Activated T-helper 17 cell treated with anti-CD3 and anti-CD28 coated beads, Interleukin-2, amount 50 U/mL, for 72 hours (primary cell): Measurements from ENCODE around the gene PERM1. TPM values are rescaled to one million over a fixed set of nuclear protein-coding genes. Genes with fewer than 3 reads are reported as not detected.
A peak's percentile ranks its signal among the peaks of the same experiment; 100 is the strongest.
"Not testable (repeated sequence)": the region's sequence is repeated elsewhere in the genome, so short reads cannot be mapped to it uniquely, and the experiment has no call there.

Experiments
- ATAC-seq: fragments of 150-1000 bp; cut with Tn5 transposase; replicated peaks from 2 replicates; pipeline ENCODE4 v1.10.0; 2021; ENCODE audit warnings: mild to moderate bottlenecking, moderate library complexity
- H3K27ac Mint-ChIP-seq: one replicate; pipeline ENCODE4 v1.8.0; 2022; ENCODE audit warnings: mixed read lengths
- H3K27me3 Mint-ChIP-seq: one replicate; pipeline ENCODE4 v1.8.0; 2022; ENCODE audit warnings: mixed read lengths
- H3K36me3 Mint-ChIP-seq: one replicate; pipeline ENCODE4 v1.8.0; 2022; ENCODE audit warnings: low read depth, mild to moderate bottlenecking, mixed read lengths
- H3K4me1 Mint-ChIP-seq: one replicate; pipeline ENCODE4 v1.8.0; 2022; ENCODE audit warnings: mixed read lengths
- H3K4me3 Mint-ChIP-seq: one replicate; pipeline ENCODE4 v1.8.0; 2022; ENCODE audit warnings: mild to moderate bottlenecking, mixed read lengths
- H3K9me3 Mint-ChIP-seq: one replicate; pipeline ENCODE4 v1.8.0; 2022; ENCODE audit warnings: mixed read lengths
- total RNA-seq, 2 donors: library from RNA; stranded (reverse); gene quantifications; one replicate each; pipeline ENCODE4 v1.2.3, GENCODE V29; 2022

PERM1 gene
- total RNA-seq, 2 donors from 2014 or later = not detected

DNA sequence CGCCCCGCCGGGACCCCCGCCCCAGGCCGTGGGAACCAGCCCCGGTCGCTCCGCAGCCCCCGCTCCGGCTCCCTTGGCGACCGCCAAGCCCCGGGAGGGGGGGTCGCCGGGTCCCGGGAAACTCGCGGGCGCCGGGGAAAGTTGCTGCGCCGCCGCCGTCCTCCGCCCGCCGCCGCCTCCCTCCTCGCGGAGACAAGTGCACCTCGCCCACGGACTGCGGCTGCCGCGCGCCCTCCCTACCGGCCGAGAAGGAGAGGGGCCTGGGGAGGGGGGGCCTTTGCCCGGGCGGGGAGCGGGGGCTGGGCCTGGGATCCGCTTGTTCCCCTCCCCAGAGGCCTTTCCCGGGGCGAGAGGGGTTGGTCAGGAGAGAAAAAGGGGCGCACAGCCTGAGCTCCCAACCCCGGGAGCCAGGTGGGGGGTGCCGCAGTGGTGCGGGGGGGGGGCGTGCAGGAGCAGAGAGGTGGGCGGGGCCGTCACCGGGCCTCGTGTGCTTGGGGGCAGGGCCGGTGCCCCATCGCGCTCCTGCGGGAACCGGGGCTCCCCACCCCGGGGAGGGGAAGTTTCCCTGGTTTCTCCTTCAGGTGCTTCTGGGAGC is 38.6 kb upstream of the PERM1 start:
- H3K4me1 Mint-ChIP-seq = no peaks in the 10 kb centered on the region
- H3K9me3 Mint-ChIP-seq = no peaks in the 10 kb centered on the region
- no peaks in the 10 kb centered on the region for H3K36me3 Mint-ChIP-seq
- no peak overlapping the region for H3K27ac Mint-ChIP-seq
- ATAC-seq = no peak
- peak overlapping the region; percentile 10 for H3K4me3 Mint-ChIP-seq
- H3K27me3 Mint-ChIP-seq = peaks cover 3% of the 10 kb centered on the region

DNA sequence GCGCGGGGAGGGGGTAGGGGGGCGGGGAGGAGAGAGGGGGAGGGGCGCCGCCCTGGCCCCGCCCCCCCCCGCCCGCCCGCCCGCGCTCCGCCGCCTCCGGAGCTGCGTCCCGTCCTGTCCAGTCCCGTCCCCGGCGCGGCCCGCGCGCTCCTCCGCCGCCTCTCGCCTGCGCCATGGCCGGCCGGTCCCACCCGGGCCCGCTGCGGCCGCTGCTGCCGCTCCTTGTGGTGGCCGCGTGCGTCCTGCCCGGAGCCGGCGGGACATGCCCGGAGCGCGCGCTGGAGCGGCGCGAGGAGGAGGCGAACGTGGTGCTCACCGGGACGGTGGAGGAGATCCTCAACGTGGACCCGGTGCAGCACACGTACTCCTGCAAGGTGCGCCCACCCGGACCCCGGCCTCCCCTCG is 38.1 kb upstream of the PERM1 start, which contains the start of gene AGRN:
Gene AGRN, plus strand, starts transcription at position 121 of the 405 bp plus-strand sequence. Its CDS starts 53 bp downstream, at position 174.
- Mint-ChIP-seq H3K27me3 (peaks cover 3% of the 10 kb centered on the region), H3K36me3 (no peaks in the 10 kb centered on the region), H3K4me3 (peak within 1 kb of the TSS; percentile 43), H3K9me3 (no peaks in the 10 kb centered on the region), H3K27ac (no peak within 1 kb of the TSS), H3K4me1 (no peaks in the 10 kb centered on the region)
- ATAC-seq = peak; percentile 23

- Mint-ChIP-seq H3K4me1 (no peaks in the 10 kb centered on the region), H3K9me3 (no peaks in the 10 kb centered on the region), H3K36me3 (no peaks in the 10 kb centered on the region), H3K27ac (no peak overlapping the region), H3K4me3 (peak overlapping the region; percentile 43), H3K27me3 (peaks cover 3% of the 10 kb centered on the region)
- peak; percentile 76 for ATAC-seq
Observed at GRCh38 chr1:1019122-1019999, 37.5 kb upstream of the PERM1 start.

DNA sequence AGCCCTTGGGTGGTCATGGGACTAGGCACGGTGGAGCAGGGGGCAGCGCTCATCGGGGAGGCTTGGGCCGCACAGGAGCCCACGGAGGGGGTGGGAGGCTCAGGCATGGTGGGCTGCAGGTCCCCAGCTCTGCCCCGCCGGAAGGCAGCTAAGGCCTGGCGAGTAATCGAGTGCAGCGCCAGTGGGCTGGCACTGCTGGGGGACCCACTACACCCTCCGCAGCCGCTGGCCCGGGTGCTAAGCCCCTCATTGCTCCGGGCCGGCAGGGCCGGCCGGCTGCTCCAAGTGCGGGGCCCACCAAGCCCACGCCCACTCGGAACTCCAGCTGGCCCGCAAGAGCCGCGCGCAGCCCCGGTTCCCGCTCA is 36.4 kb upstream of the PERM1 start:
- not testable (repeated sequence) for H3K4me3 Mint-ChIP-seq, ATAC-seq, H3K27ac Mint-ChIP-seq, H3K27me3 Mint-ChIP-seq, H3K4me1 Mint-ChIP-seq, H3K36me3 Mint-ChIP-seq, H3K9me3 Mint-ChIP-seq

- H3K4me3 Mint-ChIP-seq, H3K36me3 Mint-ChIP-seq, H3K9me3 Mint-ChIP-seq, H3K27ac Mint-ChIP-seq, ATAC-seq, H3K27me3 Mint-ChIP-seq: not testable (repeated sequence)
- peaks cover 11% of the 10 kb centered on the region for H3K4me1 Mint-ChIP-seq
Observed at GRCh38 chr1:1017397-1018320, 35.8 kb upstream of the PERM1 start.

GRCh38 chr1:1014799-1015681 is 33.1 kb upstream of the PERM1 start:
- peak overlapping the region; percentile 95 for H3K27ac Mint-ChIP-seq
- H3K27me3 Mint-ChIP-seq = no peaks in the 10 kb centered on the region
- no peaks in the 10 kb centered on the region for H3K9me3 Mint-ChIP-seq

DNA sequence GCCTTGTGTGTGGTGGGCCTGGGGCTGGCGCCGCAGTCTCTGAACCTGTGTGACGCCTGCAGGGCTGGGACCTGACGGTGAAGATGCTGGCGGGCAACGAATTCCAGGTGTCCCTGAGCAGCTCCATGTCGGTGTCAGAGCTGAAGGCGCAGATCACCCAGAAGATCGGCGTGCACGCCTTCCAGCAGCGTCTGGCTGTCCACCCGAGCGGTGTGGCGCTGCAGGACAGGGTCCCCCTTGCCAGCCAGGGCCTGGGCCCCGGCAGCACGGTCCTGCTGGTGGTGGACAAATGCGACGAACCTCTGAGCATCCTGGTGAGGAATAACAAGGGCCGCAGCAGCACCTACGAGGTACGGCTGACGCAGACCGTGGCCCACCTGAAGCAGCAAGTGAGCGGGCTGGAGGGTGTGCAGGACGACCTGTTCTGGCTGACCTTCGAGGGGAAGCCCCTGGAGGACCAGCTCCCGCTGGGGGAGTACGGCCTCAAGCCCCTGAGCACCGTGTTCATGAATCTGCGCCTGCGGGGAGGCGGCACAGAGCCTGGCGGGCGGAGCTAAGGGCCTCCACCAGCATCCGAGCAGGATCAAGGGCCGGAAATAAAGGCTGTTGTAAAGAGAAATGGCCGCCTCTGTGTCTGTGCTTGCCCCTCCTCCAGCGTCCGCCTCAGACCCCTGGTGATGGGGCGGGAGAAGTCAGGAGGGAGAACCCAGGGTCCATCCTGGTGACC is 32.2 kb upstream of the PERM1 start:
- Mint-ChIP-seq H3K36me3 (peaks cover 6% of the 10 kb centered on the region), H3K4me3 (peak overlapping the region; percentile 99), H3K27me3 (no peaks in the 10 kb centered on the region), H3K9me3 (no peaks in the 10 kb centered on the region), H3K4me1 (peaks cover 14% of the 10 kb centered on the region), H3K27ac (peak overlapping the region; percentile 95)
- ATAC-seq = peak; percentile 32

More at GRCh38 chr1:1014799-1015681, 33.1 kb upstream of the PERM1 start:
- Mint-ChIP-seq H3K36me3 (peaks cover 6% of the 10 kb centered on the region), H3K4me3 (peak overlapping the region; percentile 99), H3K4me1 (peaks cover 11% of the 10 kb centered on the region)
- no peak for ATAC-seq

DNA sequence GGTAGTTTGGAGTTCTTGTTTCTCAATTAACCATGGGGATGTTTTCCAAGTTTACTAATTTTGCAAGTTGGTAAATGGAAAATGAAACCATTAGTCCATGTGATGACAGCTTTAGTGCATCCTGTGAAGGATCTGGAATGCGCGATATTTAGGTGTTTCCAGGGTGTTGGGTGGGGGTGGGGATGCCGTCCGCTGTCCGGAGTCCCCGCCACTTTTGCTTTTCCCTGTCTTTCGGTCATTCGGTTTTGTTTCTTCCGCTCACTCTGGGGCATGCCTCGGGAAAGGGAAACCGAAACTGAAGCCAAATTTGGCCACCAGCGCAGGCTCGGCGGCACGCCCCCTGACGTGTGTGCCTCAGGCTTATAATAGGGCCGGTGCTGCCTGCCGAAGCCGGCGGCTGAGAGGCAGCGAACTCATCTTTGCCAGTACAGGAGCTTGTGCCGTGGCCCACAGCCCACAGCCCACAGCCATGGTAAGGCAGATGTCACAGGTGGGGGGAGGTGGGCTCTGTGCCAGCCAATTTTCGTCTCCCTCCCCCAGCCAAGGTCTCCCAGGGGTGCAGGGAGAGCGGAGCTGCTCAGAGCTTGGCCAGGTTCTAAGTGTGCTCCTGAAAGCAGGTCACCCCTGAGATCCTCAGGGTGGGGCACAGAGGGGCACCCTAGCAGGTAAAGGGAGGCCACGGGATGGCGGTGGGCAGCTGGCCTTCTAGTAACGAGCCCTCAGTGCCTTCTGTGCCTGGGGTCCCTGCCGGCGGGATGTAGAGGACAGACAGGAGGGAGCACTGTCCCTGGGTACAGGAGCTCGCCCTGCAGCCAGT is 31.4 kb upstream of the PERM1 start, which contains the start of gene ISG15:
Gene ISG15, plus strand, starts transcription at position 393 of the 817 bp plus-strand sequence. Its CDS starts 77 bp downstream, at position 470.
- ATAC-seq = peak; percentile 94
- Mint-ChIP-seq H3K9me3 (no peaks in the 10 kb centered on the region), H3K36me3 (peaks cover 6% of the 10 kb centered on the region), H3K4me3 (peak within 1 kb of the TSS; percentile 99), H3K4me1 (peaks cover 16% of the 10 kb centered on the region), H3K27me3 (no peaks in the 10 kb centered on the region), H3K27ac (peak within 1 kb of the TSS; percentile 95)

DNA sequence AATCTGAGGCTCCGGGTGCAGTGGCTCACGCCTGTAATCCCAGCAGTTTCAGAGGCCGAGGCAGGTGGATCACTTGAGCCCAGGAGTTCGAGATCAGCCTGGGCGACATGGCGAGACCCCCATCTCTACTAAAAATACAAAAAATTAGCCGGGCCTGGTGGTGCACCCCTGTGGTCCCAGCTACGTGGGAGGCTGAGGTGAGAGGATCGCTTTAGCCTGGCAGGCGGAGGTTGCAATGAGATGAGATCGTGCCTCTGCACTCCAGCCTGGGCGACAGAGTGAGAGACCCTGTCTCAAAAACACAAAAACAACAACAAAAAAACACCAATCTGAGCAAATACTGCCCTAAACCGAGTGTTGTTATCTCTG is 30.8 kb upstream of the PERM1 start:
- ATAC-seq = not testable (repeated sequence)

GRCh38 chr1:1011396-1011949 is 29.6 kb upstream of the PERM1 start:
- no peak overlapping the region for H3K4me3 Mint-ChIP-seq
- H3K9me3 Mint-ChIP-seq = no peaks in the 10 kb centered on the region
- no peak for ATAC-seq
- H3K27me3 Mint-ChIP-seq = peaks cover 2% of the 10 kb centered on the region
- H3K27ac Mint-ChIP-seq = no peak overlapping the region
- H3K36me3 Mint-ChIP-seq = peaks cover 6% of the 10 kb centered on the region
- peaks cover 16% of the 10 kb centered on the region for H3K4me1 Mint-ChIP-seq

More for the DNA sequence above, 30.8 kb upstream of the PERM1 start:
- H3K9me3 Mint-ChIP-seq, H3K27me3 Mint-ChIP-seq, H3K36me3 Mint-ChIP-seq: not testable (repeated sequence)
- Mint-ChIP-seq H3K4me3 (peak overlapping the region; percentile 99), H3K4me1 (peaks cover 16% of the 10 kb centered on the region), H3K27ac (peak overlapping the region; percentile 95)

DNA sequence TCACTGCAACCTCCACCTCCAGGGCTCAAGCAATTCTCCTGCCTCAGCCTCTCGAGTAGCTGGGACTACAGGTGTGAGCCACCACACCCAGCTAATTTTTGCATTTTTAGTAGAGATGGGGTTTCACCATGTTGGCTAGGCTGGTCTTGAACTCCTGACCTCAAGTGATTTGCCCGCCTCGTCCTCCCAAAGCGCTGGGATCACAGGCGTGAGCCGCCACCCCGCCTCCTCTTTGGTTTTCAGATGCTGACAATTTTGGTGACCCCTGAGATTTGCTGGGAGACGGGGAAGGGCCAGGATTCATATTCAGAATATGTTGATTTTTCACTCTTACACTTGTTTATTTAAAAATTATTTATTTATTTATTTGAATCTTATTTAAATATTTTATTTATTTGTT is 28.2 kb upstream of the PERM1 start:
- not testable (repeated sequence) for H3K27me3 Mint-ChIP-seq, ATAC-seq, H3K9me3 Mint-ChIP-seq, H3K36me3 Mint-ChIP-seq, H3K27ac Mint-ChIP-seq, H3K4me3 Mint-ChIP-seq
- H3K4me1 Mint-ChIP-seq = peaks cover 18% of the 10 kb centered on the region
